ENCODE data around the gene XPO4.
A peak's percentile ranks its signal among the peaks of the same experiment; 100 is the strongest.

The XPO4 gene

GRCh38 chr13:20826843-20827560, 75.5 kb downstream of the XPO4 start:
- DNase-seq = no peak

- no peak for DNase-seq
These were observed 76.2 kb downstream of the XPO4 start for GRCh38 chr13:20826301-20826700.

- DNase-seq = no peak
These were observed 77.1 kb downstream of the XPO4 start for GRCh38 chr13:20825477-20825875.

GRCh38 chr13:20824762-20825476, 77.6 kb downstream of the XPO4 start:
- DNase-seq = no peak

GRCh38 chr13:20823071-20823470, 79.5 kb downstream of the XPO4 start:
- DNase-seq = no peak

- no peak for DNase-seq
These were observed 80.1 kb downstream of the XPO4 start for GRCh38 chr13:20822406-20822805.

GRCh38 chr13:20819715-20820114, 82.8 kb downstream of the XPO4 start:
- no peak for DNase-seq

- no peak for DNase-seq
These were observed 87.1 kb downstream of the XPO4 start for GRCh38 chr13:20815464-20815863.

- no peak for DNase-seq
These were observed 88.2 kb downstream of the XPO4 start for GRCh38 chr13:20814224-20814910.

GRCh38 chr13:20812890-20813289, 89.7 kb downstream of the XPO4 start:
- no peak for DNase-seq

- DNase-seq = no peak
These were observed 91.7 kb downstream of the XPO4 start for GRCh38 chr13:20810808-20811207.

GRCh38 chr13:20808874-20809273, 93.7 kb downstream of the XPO4 start:
- DNase-seq = no peak

GRCh38 chr13:20803180-20803965, 99.2 kb downstream of the XPO4 start:
- no peak for DNase-seq

GRCh38 chr13:20801707-20802106, 100.8 kb downstream of the XPO4 start:
- DNase-seq = no peak

GRCh38 chr13:20799726-20800416, 102.7 kb downstream of the XPO4 start:
- no peak for DNase-seq

- DNase-seq = no peak
These were observed 104.5 kb downstream of the XPO4 start for GRCh38 chr13:20798027-20798426.

- DNase-seq = no peak
These were observed 105.6 kb downstream of the XPO4 start for GRCh38 chr13:20796791-20797508.

- DNase-seq = no peak
These were observed 112.9 kb downstream of the XPO4 start for GRCh38 chr13:20789665-20790064.

GRCh38 chr13:20788312-20788711, 114.2 kb downstream of the XPO4 start:
- no peak for DNase-seq

GRCh38 chr13:20787180-20787579, 115.4 kb downstream of the XPO4 start:
- no peak for DNase-seq

- DNase-seq = peak; percentile 6
These were observed 120.3 kb downstream of the XPO4 start for GRCh38 chr13:20782116-20782708.
